Spinal cord (tissue), 10 donors: ENCODE measurements around the gene PKP4. TPM values are rescaled to one million over a fixed set of nuclear protein-coding genes. Genes with fewer than 3 reads are reported as not detected.

ENCODE experiments used
- DNase-seq, 6 donors: peaks; one replicate each; pipeline versions ENCODE4 v3.0.0 to v3.0.0-alpha.2; 2013 to 2015; ENCODE audit warnings: low spot score in 6 of 6, low read depth in 4 of 6
- H3K27ac ChIP-seq: one replicate; pipeline ENCODE4 v1.5.1; 2013; ENCODE audit warnings: low read depth, low read length, control low read depth
- H3K27me3 ChIP-seq: one replicate; pipeline ENCODE4 v1.6.1; 2013; ENCODE audit warnings: low read length; ENCODE audit not compliant: control insufficient read depth, insufficient read depth
- H3K36me3 ChIP-seq: one replicate; pipeline ENCODE4 v1.6.1; 2013; ENCODE audit warnings: low read length; ENCODE audit not compliant: control insufficient read depth, insufficient read depth
- H3K4me1 ChIP-seq: one replicate; pipeline ENCODE4 v1.6.1; 2013; ENCODE audit warnings: low read length; ENCODE audit not compliant: control insufficient read depth, insufficient read depth
- H3K4me3 ChIP-seq: one replicate; pipeline ENCODE4 v1.5.1; 2013; ENCODE audit warnings: low read depth, low read length, control low read depth
- H3K9me3 ChIP-seq: one replicate; pipeline ENCODE4 v1.6.1; 2013; ENCODE audit warnings: low read length; ENCODE audit not compliant: control insufficient read depth, insufficient read depth
- WGBS: methylation state at CpG from one replicate; pipeline ENCODE4 v1.1.5; 2013; ENCODE audit warnings: missing lambda C conversion rate; ENCODE audit not compliant: insufficient coverage; 5-methylcytosine and 5-hydroxymethylcytosine counted together
- polyA plus RNA-seq, 2 donors: library from polyadenylated mRNA; unstranded; fragments of 120-200 nt; gene quantifications; one replicate each; pipeline ENCODE4 v1.2.1, GENCODE V29; 2013; ENCODE audit not compliant: insufficient read length in 2 of 2
- total RNA-seq, 2 donors: library from RNA; depleted of rRNA in 1 of 2; stranded (reverse); fragments of 120-200 nt in 1 of 2; fragments of >200 nt in 1 of 2; gene quantifications; one replicate each; pipeline versions ENCODE4 v1.2.3 to v1.2.4, GENCODE V29; 2013 to 2014
- donor health status: healthy.

Gene PKP4
- total and polyA plus RNA-seq, 4 donors: 98.6 to 135 (median 123) TPM

- Histone ChIP-seq H3K36me3 (no peaks in the 10 kb centered on the region), H3K4me3 (no peak overlapping the region), H3K27ac (no peak overlapping the region), H3K9me3 (no peaks in the 10 kb centered on the region), H3K4me1 (no peaks in the 10 kb centered on the region), H3K27me3 (no peaks in the 10 kb centered on the region)
- 94% methylated on average over 3 of the region's 3 CpGs for WGBS
- DNase-seq: peak in 1 of 6 donors; percentile 18
Measured at GRCh38 chr2:158598862-158599517, 142.2 kb downstream of the PKP4 start.

GRCh38 chr2:158599609-158600008 is 142.9 kb downstream of the PKP4 start:
- DNase-seq: no peak
- H3K4me1 ChIP-seq: no peaks in the 10 kb centered on the region

GRCh38 chr2:158600155-158600802 is 143.5 kb downstream of the PKP4 start:
- WGBS: 38% methylated on average over 2 of the region's 3 CpGs
- DNase-seq: peak in 1 of 6 donors; percentile 57
- Histone ChIP-seq H3K4me3 (no peak overlapping the region), H3K36me3 (no peaks in the 10 kb centered on the region), H3K27ac (no peak overlapping the region), H3K9me3 (no peaks in the 10 kb centered on the region), H3K4me1 (no peaks in the 10 kb centered on the region), H3K27me3 (no peaks in the 10 kb centered on the region)

More at GRCh38 chr2:158599609-158600008, 142.9 kb downstream of the PKP4 start:
- Histone ChIP-seq H3K27ac (no peak overlapping the region), H3K36me3 (no peaks in the 10 kb centered on the region), H3K27me3 (no peaks in the 10 kb centered on the region), H3K4me3 (no peak overlapping the region), H3K9me3 (no peaks in the 10 kb centered on the region)

GRCh38 chr2:158602027-158602426 is 145.3 kb downstream of the PKP4 start:
- Histone ChIP-seq H3K9me3 (no peaks in the 10 kb centered on the region), H3K27me3 (no peaks in the 10 kb centered on the region)
- 80% methylated on average over 1 of the region's 2 CpGs for WGBS

GRCh38 chr2:158603205-158603604 is 146.5 kb downstream of the PKP4 start:
- H3K27ac ChIP-seq: no peak overlapping the region
- H3K27me3 ChIP-seq: no peaks in the 10 kb centered on the region
- DNase-seq: no peak
- no peaks in the 10 kb centered on the region for H3K9me3 ChIP-seq
- H3K4me1 ChIP-seq: no peaks in the 10 kb centered on the region
- no peaks in the 10 kb centered on the region for H3K36me3 ChIP-seq
- no peak overlapping the region for H3K4me3 ChIP-seq
- no CpG with 5 or more reads among the region's 3 CpGs for WGBS

More at GRCh38 chr2:158602027-158602426, 145.3 kb downstream of the PKP4 start:
- H3K27ac ChIP-seq: no peak overlapping the region
- DNase-seq: no peak
- no peak overlapping the region for H3K4me3 ChIP-seq
- H3K36me3 ChIP-seq: no peaks in the 10 kb centered on the region
- H3K4me1 ChIP-seq: no peaks in the 10 kb centered on the region

- Histone ChIP-seq H3K27me3 (no peaks in the 10 kb centered on the region), H3K4me3 (no peak overlapping the region), H3K27ac (no peak overlapping the region), H3K36me3 (no peaks in the 10 kb centered on the region), H3K9me3 (no peaks in the 10 kb centered on the region), H3K4me1 (no peaks in the 10 kb centered on the region)
- WGBS: 95% methylated on average over 3 of the region's 6 CpGs
- DNase-seq: no peak
Measured at GRCh38 chr2:158603986-158604385, 147.2 kb downstream of the PKP4 start.

- peak overlapping the region; percentile 4 for H3K27ac ChIP-seq
- no peaks in the 10 kb centered on the region for H3K36me3 ChIP-seq
- H3K9me3 ChIP-seq: no peaks in the 10 kb centered on the region
- H3K27me3 ChIP-seq: no peaks in the 10 kb centered on the region
- WGBS: no CpG with 5 or more reads among the region's 4 CpGs
- H3K4me1 ChIP-seq: peaks cover 3% of the 10 kb centered on the region
- DNase-seq: no peak
- H3K4me3 ChIP-seq: no peak overlapping the region
Measured at GRCh38 chr2:158610059-158610458, 153.3 kb downstream of the PKP4 start.

- WGBS: 72% methylated on average over 2 of the region's 3 CpGs
- DNase-seq: peak in 1 of 6 donors; percentile 55
Measured at GRCh38 chr2:158616480-158617000, 159.8 kb downstream of the PKP4 start.

GRCh38 chr2:158618891-158619490 is 162.2 kb downstream of the PKP4 start:
- Histone ChIP-seq H3K27ac (no peak overlapping the region), H3K9me3 (no peaks in the 10 kb centered on the region), H3K4me1 (no peaks in the 10 kb centered on the region), H3K36me3 (peaks cover 7% of the 10 kb centered on the region), H3K4me3 (no peak overlapping the region), H3K27me3 (no peaks in the 10 kb centered on the region)
- no peak for DNase-seq
- 85% methylated on average over 2 of the region's 4 CpGs for WGBS

More at GRCh38 chr2:158616480-158617000, 159.8 kb downstream of the PKP4 start:
- no peaks in the 10 kb centered on the region for H3K9me3 ChIP-seq
- no peak overlapping the region for H3K4me3 ChIP-seq
- no peaks in the 10 kb centered on the region for H3K4me1 ChIP-seq
- no peak overlapping the region for H3K27ac ChIP-seq
- H3K36me3 ChIP-seq: no peaks in the 10 kb centered on the region
- no peaks in the 10 kb centered on the region for H3K27me3 ChIP-seq
